NB4 (cell line): ENCODE measurements around the gene HOXB3.

Experiments used
- POLR2A ChIP-seq: IDR thresholded peaks from 2 replicates; pipeline ENCODE4 v1.6.1; 2011; ENCODE audit warnings: mild to moderate bottlenecking; ENCODE audit not compliant: insufficient read length; ENCODE audit errors: extremely low read depth
- TF ChIP-seq, protein P1 (sequence below): IDR thresholded peaks from one replicate; pipeline ENCODE4 v1.5.1; 2012; ENCODE audit warnings: low read depth, low read length

DNA sequence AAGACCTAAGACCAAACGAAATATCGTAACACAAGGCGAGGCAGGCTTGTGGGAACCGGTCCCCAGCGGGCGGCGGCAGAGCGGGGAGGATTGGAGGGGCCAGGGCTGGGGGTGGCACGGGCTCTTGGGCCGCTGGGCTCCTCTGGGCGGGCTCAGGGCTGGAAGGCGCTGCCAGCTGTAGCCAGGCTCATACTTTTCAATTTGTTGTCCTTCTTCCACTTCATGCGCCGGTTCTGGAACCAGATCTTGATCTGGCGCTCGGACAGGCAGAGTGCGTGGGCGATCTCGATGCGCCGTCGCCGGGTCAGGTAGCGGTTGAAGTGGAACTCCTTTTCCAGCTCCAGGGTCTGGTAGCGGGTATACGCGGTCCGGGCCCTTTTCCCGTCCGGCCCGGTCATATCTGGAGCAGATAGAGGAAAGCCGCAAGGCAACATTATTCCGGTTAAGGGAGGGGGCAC is 2.0 kb upstream of the HOXB3 start:
- TF ChIP-seq, protein P1, sequence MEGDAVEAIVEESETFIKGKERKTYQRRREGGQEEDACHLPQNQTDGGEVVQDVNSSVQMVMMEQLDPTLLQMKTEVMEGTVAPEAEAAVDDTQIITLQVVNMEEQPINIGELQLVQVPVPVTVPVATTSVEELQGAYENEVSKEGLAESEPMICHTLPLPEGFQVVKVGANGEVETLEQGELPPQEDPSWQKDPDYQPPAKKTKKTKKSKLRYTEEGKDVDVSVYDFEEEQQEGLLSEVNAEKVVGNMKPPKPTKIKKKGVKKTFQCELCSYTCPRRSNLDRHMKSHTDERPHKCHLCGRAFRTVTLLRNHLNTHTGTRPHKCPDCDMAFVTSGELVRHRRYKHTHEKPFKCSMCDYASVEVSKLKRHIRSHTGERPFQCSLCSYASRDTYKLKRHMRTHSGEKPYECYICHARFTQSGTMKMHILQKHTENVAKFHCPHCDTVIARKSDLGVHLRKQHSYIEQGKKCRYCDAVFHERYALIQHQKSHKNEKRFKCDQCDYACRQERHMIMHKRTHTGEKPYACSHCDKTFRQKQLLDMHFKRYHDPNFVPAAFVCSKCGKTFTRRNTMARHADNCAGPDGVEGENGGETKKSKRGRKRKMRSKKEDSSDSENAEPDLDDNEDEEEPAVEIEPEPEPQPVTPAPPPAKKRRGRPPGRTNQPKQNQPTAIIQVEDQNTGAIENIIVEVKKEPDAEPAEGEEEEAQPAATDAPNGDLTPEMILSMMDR: no peak
- no peak for TF ChIP-seq POLR2A
